Amniotic stem cell (primary cell): Measurements from ENCODE around the gene SCUBE3.

Experiments
- DNase-seq: peaks from one replicate; lab custom pipeline; 2025; lab: John Stamatoyannopoulos, UW

SCUBE3 gene

DNA sequence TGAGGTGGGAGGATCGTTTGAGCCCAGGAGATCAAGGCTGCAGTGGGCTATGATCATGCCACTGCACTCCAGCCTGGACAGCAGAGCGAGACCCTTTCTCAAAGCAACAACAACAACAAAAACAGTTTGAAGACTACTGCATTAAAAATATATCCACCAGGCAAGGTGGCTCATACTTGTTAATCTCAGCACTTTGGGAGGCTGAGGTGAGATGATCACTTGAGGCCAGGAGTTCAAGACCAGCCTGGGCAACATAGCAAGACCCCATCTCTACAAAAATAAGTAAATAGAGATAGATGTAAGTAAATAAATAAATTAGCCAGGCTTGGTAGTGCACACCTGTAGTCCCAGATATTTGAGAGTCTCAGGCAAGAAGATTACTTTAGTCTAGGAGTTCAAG, 58.2 kb downstream of the SCUBE3 start:
- DNase-seq = no peak

DNA sequence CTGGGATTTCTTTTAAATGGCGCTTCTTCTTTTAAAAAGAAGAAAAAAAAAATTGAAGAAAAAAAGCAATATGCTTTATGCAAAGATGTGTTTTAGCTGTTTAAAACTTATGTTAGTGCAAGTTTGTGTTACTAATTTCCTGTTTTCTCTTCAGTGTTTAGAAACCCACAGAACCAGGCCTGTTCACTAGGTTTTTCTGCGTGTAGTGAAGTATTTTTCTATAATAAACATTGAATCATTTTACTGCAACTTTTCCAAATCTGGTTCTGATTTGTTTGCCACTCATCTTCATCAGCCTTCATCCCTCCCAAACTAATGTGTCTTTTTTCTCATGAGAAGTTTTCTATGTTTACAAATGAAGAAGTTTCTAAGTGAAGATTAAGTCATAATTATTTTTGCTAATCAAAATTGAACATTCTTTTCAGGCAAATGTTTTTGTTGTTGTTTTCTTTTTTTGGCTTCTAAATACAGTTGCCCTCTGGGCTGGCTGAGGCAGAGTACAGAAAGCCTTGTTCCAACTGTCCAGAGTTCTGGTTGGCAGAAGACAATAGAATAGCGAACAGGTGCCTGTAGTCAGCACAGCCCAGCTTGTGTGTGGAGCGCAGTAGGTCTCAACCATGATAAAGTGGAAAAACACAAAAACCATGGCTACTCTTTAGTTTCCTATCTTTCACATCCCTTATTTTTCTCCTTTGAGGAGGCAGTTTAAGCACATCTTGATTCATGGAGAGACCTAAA, 60.2 kb downstream of the SCUBE3 start:
- DNase-seq = no peak

DNA sequence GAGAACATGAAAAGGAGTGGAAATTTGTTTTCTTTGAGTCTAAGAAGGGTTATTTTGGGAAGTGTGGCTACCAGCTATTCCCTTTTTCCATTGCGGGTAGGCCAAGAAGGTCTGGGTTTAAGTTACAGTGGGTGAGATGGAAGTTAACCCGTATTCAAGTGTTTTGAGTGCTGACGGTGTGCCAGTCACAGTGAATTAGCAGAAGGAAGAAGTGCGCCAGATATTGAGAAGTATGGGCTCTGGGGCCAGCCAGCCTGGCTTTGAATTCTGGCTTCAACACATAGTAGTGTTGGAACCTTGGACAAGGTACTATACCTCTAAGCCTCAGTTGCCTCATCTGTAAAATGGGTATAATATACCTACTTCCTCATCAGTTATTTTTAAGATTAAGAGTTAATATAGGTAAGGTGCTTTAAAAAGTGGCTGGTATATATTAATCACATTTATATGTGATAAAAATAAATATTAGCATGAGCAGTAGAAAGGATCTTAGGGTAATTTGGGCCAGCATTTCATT, 62.0 kb downstream of the SCUBE3 start:
- DNase-seq = no peak

DNA sequence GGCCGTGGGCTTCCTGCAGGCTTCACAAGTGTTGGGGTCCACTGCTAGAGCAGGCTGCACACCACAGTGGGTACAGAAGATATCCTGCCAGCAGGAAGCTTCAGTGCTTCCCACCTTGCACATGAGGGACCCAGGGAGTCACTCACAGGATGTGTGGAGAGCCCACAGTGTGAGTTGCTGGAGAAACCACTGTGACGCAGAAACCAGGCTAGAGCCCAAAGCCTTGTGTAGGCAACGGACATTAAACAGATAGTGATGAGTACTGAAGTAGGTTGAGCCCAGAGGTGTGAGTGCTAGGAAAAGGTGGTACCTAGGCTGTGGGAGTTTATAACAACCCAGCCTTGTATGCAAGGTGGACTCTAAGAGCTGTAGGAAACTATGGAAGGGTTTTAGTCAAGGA, 65.0 kb downstream of the SCUBE3 start:
- no peak for DNase-seq

DNA sequence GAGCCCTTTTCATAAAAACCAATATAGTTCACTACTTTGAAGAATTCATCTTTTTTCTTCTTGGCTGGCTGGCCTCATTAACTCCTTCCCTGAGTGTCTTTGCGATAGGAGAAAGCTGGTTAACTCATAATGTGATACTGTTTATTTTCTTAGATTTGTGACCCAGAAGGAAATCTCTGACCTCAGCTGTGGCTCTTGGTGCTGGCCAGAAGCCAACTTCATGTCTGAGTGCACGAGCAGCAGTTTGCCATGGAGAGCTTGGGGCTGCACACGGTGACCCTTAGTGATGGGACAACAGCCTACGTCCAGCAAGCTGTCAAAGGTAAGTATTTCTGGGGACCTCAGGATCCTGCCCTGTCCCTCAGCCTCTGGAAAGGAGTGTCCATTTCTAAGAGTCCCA, 67.1 kb downstream of the SCUBE3 start:
- no peak for DNase-seq

DNA sequence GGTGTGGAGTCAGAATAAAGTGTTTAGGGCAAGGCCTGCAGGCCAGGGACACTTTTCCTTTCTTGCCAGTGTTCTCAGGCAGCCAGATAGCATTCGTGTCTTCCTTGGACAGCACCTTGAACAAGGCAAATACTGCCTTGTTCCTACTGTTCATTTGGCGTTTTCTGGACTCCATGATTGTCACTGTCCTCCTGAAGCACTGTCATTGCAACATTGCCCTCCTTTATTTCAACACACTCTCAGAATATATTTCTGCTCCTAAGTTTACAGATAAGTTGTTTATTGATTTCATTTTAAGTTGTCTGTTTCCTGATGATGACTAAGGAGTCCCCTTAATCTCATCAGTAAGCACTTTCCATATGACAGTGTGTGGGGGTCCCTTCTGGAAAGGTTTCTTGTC, 68.7 kb downstream of the SCUBE3 start:
- no peak for DNase-seq

DNA sequence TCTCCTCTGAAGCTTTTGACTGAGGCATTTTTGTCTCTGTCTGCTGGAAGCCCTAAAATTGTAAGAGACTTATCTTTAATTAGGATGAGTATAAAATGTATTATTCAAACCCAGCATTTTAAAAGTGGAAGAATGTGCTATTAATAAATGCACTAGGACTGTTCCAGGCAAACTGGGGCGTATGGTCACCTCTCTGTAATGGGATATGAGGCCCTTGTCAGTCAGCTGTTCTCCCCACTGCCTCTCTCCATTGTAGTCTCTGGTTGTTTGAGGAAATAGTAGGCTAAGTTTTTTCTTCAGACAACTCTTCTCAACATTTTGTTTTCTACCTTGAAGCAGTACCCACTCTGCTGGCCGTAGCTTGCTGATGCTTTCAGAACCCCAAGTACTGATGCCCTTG, 69.6 kb downstream of the SCUBE3 start:
- DNase-seq = no peak

DNA sequence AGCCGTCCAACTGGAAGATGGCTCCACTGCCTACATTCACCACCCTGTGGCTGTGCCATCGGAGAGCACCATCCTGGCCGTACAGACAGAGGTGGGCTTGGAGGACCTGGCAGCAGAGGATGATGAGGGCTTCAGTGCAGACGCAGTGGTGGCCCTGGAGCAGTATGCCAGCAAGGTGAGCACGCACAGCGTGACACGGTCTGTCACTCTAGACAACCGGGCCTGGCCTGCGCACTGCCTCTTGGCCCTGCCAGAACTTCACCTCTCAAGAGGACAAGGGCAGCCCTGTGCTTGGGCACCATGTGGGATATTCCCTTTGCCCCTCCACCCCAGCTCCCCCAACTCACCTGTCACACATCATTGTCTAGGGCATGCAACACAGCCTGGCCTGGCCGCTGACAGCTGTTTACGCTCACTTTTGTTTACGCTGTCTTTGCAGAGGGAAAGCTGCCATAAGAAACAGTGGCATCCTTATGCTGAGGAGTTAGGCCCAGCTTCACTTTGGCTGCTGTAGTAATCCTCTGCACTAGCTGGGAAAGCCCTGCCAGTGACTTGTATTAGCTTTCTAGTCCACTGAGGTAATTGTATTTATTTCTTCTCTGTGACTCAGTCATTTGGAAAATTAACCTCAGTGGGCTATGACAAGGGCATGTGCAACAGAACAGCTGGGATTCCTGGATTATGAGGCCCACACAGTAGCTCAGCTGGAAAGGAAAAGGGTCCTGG, 74.1 kb downstream of the SCUBE3 start:
- DNase-seq = no peak

DNA sequence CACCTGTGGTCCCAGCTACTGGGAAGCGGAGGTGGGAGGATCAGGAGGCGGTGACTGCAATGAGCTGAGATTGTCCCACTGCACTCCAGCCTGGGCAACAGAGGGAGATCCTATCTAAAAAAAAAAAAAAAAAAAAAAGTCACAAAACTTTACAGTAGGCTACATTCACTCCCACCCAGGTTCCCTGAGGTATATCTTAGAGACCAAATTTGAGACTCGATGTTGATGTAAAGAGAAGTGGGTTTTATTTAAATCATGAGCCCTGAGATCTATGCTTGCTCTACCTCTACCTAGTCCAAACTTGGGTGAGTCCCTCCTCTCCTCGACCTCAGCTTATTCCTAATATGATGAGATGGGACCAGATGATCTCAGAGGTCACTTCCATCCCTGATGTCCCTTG, 75.1 kb downstream of the SCUBE3 start:
- DNase-seq = no peak

DNA sequence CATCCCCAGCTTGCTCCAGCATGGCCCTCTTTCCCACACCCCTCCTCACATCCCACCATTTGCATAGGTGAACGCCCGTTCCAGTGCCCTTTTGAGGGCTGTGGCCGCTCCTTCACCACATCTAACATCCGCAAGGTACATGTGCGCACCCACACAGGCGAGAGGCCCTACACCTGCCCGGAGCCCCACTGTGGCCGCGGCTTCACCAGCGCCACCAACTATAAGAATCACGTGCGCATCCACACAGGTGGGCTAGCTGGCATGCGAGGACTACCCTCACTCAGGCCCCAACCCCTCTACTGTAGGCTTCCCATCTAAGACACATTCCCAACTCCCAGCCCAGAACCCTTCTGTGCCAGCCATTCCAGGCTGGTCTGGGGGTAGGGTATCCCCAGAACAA, 77.7 kb downstream of the SCUBE3 start:
- no peak for DNase-seq

DNA sequence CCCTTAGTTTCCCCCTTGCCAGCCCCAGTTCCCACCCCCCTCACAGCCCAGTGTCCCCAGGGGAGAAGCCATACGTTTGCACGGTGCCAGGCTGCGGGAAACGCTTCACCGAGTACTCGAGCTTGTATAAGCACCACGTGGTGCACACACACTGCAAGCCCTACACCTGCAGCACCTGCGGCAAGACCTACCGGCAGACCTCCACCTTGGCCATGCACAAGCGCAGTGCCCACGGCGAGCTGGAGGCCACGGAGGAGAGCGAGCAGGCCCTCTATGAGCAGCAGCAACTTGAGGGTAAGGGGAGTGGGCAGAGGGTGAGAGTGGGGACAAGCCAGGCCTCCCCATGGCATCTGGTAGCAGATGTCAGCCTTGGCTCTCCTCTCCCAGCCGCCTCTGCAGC, 78.7 kb downstream of the SCUBE3 start:
- DNase-seq = no peak

DNA sequence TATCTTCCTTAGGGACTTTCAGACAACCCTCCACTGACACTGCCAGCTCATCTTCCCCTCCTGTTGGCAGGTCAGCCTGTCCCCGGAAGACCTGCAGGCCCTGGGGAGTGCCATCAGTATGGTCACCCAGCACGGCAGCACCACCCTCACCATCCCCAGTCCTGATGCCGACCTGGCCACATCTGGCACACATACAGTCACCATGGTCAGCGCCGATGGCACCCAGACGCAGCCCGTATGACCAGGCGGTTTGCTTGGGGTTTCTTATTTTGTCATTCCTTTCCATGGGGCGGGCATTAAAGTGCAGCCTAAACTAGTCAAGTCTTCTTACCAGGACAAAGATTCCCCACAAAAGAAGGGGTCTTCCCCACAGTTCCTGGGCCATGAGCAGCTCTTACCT, 79.9 kb downstream of the SCUBE3 start:
- DNase-seq = no peak

DNA sequence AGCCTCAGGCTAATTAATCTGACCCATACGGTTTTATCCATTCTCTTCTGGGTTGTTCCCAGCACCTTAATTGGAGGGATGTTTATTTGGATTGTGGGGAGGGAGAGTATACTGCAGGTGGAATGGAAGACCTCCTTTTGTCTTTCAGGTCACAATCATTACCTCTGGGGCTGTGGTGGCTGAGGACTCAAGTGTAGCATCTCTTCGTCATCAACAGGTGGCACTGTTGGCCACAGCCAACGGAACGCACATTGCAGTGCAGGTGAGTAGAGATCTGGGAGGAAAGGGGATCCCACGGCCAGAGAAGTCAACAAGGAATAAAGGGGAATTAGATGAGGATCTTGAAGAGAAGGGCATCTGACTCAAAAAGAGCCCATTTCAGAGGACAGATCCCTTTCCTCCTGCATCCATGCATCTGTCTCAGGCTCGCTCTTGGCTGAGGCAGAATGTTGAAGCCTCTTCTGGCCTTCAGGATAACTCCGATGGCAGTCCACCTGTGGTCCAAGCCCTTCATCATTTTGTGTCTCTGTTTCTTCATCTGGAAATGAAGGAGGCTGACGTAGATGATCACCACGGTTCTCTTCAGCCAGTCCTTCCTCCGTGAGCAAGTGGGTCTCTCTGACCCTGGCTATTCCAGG, 80.7 kb downstream of the SCUBE3 start:
- no peak for DNase-seq

DNA sequence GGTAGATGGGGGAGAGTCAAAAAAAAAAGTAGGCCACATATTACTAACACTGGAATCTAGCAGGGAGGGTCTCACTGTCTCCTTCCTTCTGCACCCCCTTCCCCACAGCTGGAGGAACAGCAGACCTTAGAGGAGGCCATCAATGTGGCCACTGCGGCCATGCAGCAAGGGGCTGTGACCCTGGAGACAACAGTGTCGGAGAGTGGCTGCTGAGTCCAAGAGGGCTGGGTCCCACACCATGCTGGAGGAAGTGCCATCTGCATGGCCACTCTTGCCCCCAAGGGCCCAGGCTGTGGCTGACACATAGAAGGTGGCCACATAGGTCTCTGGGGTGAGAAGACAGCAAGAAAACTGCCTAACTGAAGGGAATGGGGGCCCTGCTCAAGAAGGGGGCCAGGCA, 81.3 kb downstream of the SCUBE3 start:
- no peak for DNase-seq

DNA sequence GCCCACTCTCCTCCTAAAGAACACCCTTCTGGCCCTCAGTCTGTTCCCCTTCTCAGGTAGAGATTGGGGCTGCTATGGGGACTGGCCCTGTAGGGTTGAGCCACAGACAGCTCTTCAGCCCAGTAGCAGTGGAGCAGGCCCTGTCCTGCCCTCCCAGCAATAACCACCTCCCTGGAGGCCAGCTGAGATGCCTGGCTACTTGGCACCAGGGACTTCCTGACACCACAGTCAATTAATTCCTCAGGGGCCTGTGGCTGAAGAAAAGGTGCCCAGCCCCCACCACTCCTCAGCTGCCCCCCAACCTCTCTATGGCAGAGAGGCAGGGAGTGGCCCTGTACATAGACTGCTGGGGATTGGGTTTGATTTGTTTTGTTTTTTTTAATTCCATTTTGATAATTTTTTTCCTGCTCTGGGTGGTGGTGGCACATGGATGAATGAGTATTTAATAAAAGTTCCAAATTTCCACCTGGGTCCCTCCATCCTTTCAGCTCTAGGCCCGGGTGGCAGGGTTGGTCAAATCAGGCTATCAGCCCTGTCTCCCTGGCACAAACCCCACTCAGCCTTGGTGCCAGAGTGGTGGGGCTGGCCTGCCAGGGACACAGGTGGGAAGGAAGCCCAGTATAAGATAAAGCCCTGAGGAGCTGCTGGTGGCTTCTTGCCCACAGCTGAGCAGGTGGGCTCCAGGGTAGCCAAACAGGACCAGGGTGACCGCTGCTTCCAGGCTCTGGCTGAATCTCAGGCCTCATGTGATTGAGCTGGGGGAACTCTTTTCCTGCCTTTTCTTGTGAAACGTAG, 82.0 kb downstream of the SCUBE3 start:
- DNase-seq = no peak

DNA sequence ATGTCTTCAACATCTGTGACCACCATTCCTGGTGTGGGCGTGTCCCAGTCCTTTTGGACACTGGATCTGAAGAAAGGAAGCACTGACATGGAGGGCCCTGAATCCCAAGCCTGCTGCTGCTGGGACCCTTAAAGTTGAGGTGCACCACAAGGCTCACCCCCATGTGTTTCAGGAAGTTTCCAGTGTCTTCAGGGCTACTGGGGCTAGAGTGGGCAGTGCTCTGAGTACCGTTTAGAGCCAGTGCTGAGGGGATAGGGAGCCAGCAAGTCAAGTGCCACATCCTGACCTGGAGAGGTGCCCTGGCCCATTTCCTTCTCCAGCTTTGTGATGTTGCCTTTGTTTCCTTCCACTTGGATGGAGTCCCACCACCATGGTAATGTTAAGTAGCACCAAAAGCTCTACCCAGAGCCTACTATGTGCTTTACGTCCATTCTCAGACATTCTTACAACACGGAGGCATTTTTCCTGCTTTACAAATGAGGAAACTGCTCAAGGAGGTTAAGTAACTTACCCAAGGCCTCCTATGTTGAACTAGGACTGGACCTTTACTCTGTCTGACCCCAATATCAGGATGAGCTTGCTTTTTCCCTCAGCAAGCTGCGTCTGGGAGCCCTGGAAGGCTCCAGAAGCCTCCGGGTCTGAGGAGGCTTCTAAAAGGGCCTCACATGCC, 83.3 kb downstream of the SCUBE3 start:
- no peak for DNase-seq

DNA sequence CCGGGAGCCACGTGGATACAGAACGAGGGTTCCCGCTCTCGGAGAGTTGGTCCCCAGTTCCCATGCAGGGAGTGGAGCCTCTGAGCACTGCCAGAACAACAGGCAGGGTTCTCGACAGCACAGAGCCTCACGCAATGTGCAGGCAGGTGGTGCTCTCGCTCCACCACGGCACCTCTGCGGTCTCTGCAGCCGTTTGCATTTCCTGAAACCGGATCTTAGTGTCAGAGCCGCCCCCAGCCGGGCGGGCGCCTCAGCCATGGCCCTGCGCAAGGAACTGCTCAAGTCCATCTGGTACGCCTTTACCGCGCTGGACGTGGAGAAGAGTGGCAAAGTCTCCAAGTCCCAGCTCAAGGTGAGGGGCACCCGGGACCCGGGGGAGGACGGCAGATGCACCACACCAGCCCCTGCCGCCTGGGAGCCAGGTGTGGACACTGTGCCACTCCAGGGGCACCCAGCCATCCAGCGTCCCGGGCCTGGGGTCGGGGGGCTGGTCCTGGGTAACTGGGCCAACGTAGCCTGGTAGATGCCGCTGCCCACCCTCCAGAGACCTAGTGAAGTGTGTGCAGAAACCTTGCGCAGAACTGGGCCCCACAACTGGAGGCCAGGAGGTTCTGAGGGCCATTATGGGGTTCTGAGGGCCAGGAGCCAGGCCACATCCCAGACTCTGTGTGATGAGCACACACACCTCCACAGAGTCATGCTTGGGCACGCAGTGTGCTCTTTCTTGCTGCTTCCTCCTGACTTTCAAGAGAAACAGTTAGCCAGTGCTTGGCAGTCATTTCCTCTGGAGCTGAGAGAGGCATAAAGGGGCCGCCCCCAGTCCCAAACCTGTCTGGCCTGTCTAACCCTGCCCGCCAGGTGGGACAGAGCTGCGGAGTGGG, 84.1 kb downstream of the SCUBE3 start, which contains the start of gene DEF6:
TSS of gene DEF6 (plus strand) at position 218 of the 881 bp plus-strand sequence. CDS start at position 257, 39 bp downstream.
- DNase-seq = no peak

DNA sequence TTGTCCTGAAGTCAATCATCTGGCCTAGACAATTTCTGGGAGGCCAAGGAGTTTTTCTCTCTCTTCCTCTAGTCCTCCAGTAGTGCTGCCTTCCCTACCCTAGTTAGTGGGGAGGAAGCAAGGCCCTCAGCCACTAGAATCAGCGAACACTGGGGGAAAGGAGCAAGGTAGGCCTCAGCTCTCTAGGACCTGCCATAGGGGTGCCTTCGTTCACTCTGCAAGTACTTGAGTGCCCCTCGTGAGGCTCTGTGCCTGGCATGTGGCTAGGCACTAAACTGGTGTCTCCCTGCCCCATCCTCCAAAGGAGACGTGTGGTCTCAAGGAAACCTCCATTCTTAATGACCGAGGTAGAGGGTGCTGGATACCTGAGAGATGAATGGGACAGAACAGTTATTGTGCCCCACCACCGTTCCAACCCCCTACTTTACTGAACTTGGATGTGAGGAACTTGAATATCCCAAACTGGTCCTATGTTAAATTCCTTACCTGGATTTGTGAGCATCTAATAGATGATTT, 84.9 kb downstream of the SCUBE3 start:
- DNase-seq = no peak

DNA sequence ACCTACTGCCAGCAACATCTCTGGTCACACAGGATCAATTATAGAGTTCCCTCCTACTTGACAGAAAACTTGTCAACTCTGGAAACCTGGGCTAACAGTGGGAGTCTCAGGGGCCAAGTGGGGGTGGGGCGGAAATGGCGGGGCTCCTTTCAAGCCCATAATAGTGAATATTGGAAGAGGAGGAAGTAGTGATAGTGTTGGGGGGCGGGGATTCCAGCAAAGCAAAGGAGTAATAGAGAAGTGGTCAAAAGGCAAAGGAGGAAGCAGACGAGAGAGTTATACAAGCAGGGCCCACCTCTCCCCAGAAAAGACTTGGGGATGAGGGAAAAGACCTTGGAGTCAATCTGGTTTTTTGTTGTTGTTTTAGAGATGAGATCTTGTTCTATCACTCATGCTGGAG, 85.9 kb downstream of the SCUBE3 start:
- DNase-seq = no peak

DNA sequence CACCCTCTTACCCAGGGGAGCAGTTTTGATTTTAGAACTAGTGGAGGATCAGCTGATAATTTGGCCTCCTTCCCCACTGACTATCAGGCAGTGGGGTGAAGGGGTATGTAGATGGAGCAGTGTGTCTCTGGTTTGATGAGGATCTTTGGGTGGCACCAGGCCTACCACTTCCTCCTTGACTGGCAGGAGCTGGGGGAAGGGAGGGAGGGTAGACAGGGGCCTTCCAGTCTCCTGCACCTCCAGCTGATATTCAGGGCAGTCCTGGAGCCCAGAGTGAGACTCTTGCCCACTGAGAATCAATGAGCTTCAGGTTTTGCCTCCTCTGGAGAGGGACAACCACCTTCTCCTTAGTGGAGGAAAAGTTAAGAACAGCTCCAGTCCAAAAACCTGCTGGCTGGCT, 87.1 kb downstream of the SCUBE3 start:
- no peak for DNase-seq
